NOMO-1 treated with DMSO at 0.1 percent for 48 hours (cell line): Measurements from ENCODE around the gene JAML.

ENCODE experiments used
- DNase-seq: peaks from one replicate; lab custom pipeline; 2025; ENCODE audit not compliant: unreplicated experiment; lab: John Stamatoyannopoulos, UW

The JAML gene

GRCh38 chr11:118224511-118225188 lies at the start of gene JAML:
Gene JAML, minus strand, starts transcription at chr11:118225011. Its CDS starts 10,145 bp downstream, at chr11:118214866.
- peak; percentile 77 for DNase-seq

- DNase-seq, result no peak
These were observed 49.4 kb upstream of the JAML start for GRCh38 chr11:118274186-118274585.

- DNase-seq, result no peak
These were observed 47.2 kb upstream of the JAML start for GRCh38 chr11:118272001-118272400.

- no peak for DNase-seq
These were observed 42.7 kb upstream of the JAML start for GRCh38 chr11:118267486-118267885.

GRCh38 chr11:118265954-118266353 lies 41.1 kb upstream of the JAML start:
- no peak for DNase-seq

GRCh38 chr11:118264569-118265465 lies 40.0 kb upstream of the JAML start:
- no peak for DNase-seq

GRCh38 chr11:118263695-118264568 lies 39.1 kb upstream of the JAML start, which contains the start of gene MPZL2:
Gene MPZL2, minus strand, starts transcription at chr11:118264297. Its CDS starts 144 bp downstream, at chr11:118264153.
- no peak for DNase-seq

- DNase-seq, result no peak
These were observed 38.3 kb upstream of the JAML start for GRCh38 chr11:118263112-118263511.

- DNase-seq, result no peak
These were observed 35.5 kb upstream of the JAML start for GRCh38 chr11:118260353-118260752.

- no peak for DNase-seq
These were observed 34.3 kb upstream of the JAML start for GRCh38 chr11:118259138-118259537.

- DNase-seq, result no peak
These were observed 33.6 kb upstream of the JAML start for GRCh38 chr11:118258410-118258809.

- DNase-seq, result peak; percentile 24
These were observed 27.9 kb upstream of the JAML start for GRCh38 chr11:118252688-118253087.

GRCh38 chr11:118251858-118252652 lies 27.2 kb upstream of the JAML start, which contains the start of gene MPZL3:
Gene MPZL3, minus strand, starts transcription at chr11:118252365. Its CDS starts 71 bp downstream, at chr11:118252294.
- peak; percentile 79 for DNase-seq

- DNase-seq, result no peak
These were observed 22.2 kb upstream of the JAML start for GRCh38 chr11:118247041-118247440.

- DNase-seq, result no peak
These were observed 21.2 kb upstream of the JAML start for GRCh38 chr11:118245936-118246562.

- DNase-seq, result no peak
These were observed 19.4 kb upstream of the JAML start for GRCh38 chr11:118243993-118244762.

GRCh38 chr11:118243161-118243560 lies 18.4 kb upstream of the JAML start:
- no peak for DNase-seq

- DNase-seq, result no peak
These were observed 16.9 kb upstream of the JAML start for GRCh38 chr11:118241764-118242098.
